Measurements from ENCODE around the gene RPA3.
"Not testable (repeated sequence)": the region's sequence is repeated elsewhere in the genome, so short reads cannot be mapped to it uniquely, and the experiment has no call there.

The RPA3 gene

DNA sequence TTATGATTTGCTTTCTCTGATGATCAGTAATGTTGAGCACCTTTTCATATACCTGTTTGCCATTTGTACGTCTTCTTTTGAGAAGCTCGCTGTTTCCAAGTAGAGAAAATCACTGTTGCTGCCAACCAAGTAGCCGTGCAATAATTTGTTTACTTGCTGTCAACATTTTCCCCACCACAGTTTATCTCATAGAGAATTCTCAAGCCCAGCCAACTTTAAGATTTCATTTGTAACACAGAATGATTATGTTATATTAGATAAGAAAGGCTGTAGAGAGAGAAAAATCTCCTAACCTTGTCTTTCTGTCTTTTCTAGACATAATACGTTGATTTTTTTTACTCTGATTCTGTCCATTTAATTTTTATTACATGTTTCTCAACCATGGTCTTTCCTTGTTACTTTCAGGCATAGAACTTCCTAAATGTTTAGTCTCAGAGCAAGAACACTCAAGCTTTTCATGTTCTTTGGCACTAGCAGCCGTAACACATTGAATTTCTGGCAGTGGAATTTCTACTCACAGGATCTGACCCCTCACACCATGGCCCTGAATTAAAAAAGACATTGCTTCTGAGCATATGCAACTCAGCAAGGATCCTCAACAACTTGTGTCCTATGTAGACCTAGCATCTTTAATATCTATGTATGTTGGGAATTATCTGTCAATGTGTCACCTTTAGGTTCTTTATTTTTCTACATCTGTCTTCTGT is 23.1 kb downstream of the RPA3 start:
- Mint-ChIP-seq H3K36me3 (peaks cover 11 to 25% of the 10 kb centered on the region in 2 donors), H3K27ac (no peak overlapping the region), H3K4me1 (peaks cover 14 to 25% of the 10 kb centered on the region in 2 donors), H3K4me3 (no peak overlapping the region), H3K9me3 (peaks cover 0 to 5% of the 10 kb centered on the region in 2 donors), H3K27me3 (no peaks in the 10 kb centered on the region)
- ATAC-seq (replicated peaks) = no peak
- no peak for DNase-seq

DNA sequence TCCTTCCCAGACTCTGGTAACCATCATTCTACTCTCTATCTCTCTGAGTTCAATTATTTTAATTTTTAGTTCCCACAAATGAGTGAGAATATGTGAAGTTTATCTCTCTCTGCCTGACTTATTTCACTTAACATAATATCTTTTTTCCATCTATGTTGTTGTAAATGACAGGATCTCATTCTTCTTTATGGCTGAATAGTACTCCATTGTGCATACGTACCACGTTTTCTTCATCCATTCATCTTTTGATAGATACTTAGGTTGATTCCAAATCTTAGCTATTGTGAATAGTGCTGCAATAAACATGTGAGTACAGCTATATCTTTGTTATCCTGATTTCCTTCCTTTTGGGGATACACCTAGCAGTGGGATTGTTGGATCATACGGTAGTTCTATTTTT is 23.9 kb downstream of the RPA3 start:
- no peak overlapping the region for H3K4me3 Mint-ChIP-seq
- no peaks in the 10 kb centered on the region for H3K27me3 Mint-ChIP-seq
- peaks cover 14 to 19% of the 10 kb centered on the region in 2 donors for H3K4me1 Mint-ChIP-seq
- H3K36me3 Mint-ChIP-seq = peaks cover 11 to 25% of the 10 kb centered on the region in 2 donors
- DNase-seq (no peak), ATAC-seq (replicated peaks) (no peak)
- peaks cover 0 to 5% of the 10 kb centered on the region in 2 donors for H3K9me3 Mint-ChIP-seq
- no peak overlapping the region for H3K27ac Mint-ChIP-seq

DNA sequence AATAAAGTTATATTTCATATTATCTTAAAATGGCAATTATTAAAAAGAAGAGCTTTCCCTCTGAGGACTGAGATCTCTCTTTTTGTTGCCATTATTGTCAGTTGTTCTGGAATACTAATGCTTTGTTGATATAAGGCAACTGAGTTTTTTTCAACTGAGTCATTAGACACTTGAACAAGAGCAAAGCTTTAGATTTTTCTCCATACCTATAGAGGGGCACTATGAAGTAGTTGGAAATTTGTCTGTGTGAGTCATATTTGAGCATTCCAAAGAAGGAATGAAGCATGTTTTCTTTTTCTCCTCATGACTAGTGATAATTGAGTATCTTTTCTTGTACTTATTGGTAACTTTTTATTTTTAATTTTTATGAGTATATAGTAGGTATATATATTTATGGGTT is 24.5 kb downstream of the RPA3 start:
- Mint-ChIP-seq H3K9me3 (peaks cover 0 to 5% of the 10 kb centered on the region in 2 donors), H3K36me3 (peaks cover 11 to 28% of the 10 kb centered on the region in 2 donors), H3K4me1 (peaks cover 13 to 22% of the 10 kb centered on the region in 2 donors)

DNA sequence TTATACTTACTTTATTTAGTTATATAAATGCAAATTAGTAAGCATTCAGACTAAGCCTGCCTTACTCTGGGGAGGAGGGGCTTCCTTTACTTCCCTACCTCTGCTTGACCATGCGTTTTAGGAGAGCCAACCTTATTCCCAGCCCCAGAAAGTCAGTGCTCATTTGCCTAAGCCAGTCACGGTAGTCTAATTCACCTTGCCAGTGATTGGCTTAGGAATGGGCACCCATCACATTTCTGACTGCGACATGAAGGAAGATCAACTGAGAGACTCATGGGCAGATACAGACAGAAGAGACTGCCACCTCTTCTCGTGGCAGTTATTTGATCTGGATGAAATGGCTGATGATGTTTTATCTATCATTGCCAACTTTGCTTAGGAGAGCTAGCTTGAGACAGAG is 29.5 kb downstream of the RPA3 start:
- no peak for ATAC-seq (replicated peaks)
- no peak for DNase-seq
- Mint-ChIP-seq H3K4me1 (peaks cover 21 to 37% of the 10 kb centered on the region in 2 donors), H3K36me3 (peaks cover 3 to 7% of the 10 kb centered on the region in 2 donors), H3K27me3 (no peaks in the 10 kb centered on the region), H3K4me3 (no peak overlapping the region), H3K27ac (no peak overlapping the region), H3K9me3 (no peaks in the 10 kb centered on the region)

More for the DNA sequence above, 24.5 kb downstream of the RPA3 start:
- ATAC-seq (replicated peaks) (no peak), DNase-seq (no peak)
- no peaks in the 10 kb centered on the region for H3K27me3 Mint-ChIP-seq
- H3K27ac Mint-ChIP-seq = no peak overlapping the region
- no peak overlapping the region for H3K4me3 Mint-ChIP-seq

DNA sequence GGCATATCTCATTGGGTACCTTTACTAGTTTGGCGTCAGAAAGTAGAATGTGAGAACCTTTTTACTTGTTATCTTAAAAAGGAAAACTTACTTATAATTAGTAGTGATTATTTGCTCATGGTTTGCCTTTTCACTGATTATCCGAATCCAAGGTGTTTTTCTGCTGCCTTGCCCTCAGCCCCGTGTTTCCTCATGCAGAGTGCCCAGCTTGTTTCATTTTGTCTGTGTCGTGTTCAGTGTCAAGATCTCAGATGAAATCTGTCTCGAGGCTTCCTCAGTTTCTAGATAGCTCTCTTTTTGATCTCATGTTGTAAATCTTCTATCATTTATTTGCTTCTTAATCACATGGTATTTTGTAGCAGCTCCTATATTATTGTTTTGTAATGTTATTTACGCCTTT is 30.1 kb downstream of the RPA3 start:
- H3K27me3 Mint-ChIP-seq = no peaks in the 10 kb centered on the region
- peaks cover 21 to 37% of the 10 kb centered on the region in 2 donors for H3K4me1 Mint-ChIP-seq
- no peak for DNase-seq
- H3K36me3 Mint-ChIP-seq = peaks cover 3 to 7% of the 10 kb centered on the region in 2 donors
- H3K9me3 Mint-ChIP-seq = no peaks in the 10 kb centered on the region
- ATAC-seq (replicated peaks) = peak in 1 of 2 donors; percentile 54
- no peak overlapping the region for H3K27ac Mint-ChIP-seq
- H3K4me3 Mint-ChIP-seq = peak overlapping the region; percentile 17 to 61

DNA sequence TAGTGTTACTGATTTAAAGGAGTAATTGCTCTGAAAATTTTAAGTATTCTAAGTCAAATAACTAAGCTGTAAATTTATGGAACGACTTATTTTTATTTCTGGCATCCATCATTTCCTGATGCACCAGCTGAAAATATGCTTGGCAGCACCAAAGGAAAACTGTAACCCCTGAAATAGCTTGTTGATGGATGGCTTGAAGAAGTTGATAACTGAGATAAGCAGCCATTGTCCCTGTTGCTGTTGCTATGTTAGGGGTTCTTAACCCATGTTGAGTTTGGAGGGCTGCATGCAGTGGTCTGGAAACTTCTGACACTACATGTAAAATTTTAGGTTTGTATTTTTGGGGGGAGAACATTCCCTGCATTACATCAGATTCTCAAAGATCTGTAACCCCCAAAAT is 30.6 kb downstream of the RPA3 start:
- Mint-ChIP-seq H3K4me1 (peaks cover 22 to 42% of the 10 kb centered on the region in 2 donors), H3K36me3 (peaks cover 3 to 7% of the 10 kb centered on the region in 2 donors), H3K27ac (no peak overlapping the region), H3K4me3 (peak overlapping the region in 1 of 2 donors; percentile 61), H3K27me3 (no peaks in the 10 kb centered on the region), H3K9me3 (no peaks in the 10 kb centered on the region)
- no peak for ATAC-seq (replicated peaks)
- DNase-seq = no peak

DNA sequence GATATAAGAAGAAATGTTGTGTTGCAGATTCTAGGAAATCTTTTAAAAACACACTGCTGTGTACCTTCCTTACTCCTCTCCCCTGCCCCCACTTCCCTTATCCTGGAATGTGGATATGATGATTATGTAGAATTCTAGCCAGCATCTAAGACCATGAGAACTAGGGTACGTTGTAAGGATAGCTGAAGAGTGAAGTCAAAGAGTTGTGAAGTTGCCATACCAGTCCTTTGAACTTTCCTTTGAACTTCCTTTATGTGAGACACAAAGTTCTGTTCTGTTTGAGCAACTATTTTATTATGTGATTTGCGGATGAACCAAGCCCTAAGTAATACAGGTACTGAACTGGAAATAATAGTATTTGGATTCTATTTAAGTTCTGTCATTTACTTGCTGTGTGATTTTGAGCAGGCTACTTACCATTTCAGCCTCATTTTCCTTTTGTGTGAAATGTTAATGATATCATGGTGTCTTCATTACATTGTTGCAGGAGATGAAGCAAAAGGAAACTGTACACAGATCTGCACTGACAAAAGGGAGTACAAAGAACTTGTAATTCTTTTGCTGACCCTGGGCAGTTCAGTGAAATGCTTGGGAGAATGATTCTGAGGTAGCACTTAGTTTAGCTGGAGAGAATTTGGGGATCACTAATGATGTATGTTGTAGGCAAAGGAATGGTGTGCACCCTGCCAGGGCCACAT is 31.4 kb downstream of the RPA3 start:
- Mint-ChIP-seq H3K4me3 (no peak overlapping the region), H3K27ac (no peak overlapping the region), H3K4me1 (peaks cover 22 to 45% of the 10 kb centered on the region in 2 donors), H3K27me3 (no peaks in the 10 kb centered on the region), H3K36me3 (peaks cover 3 to 4% of the 10 kb centered on the region in 2 donors), H3K9me3 (no peaks in the 10 kb centered on the region)
- ATAC-seq (replicated peaks) = no peak
- no peak for DNase-seq

DNA sequence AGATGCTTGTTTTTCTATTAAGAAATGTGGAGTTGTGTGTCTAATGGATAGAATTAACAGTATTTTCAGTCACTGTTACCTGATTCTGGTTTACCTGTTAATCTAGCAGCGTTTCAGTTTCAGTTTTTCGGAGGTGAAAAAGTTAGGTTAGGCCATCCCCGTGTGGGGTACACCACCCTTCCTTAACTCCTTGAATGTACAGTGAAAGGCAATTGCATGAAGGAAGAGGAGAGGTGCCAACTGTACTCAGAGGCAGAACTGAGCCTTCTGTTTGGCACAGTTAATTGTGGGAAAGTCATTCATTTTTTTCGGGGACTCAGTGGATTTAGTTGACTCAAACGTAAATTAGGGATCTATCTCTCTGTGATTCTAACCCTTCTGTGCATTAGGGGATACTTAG is 35.5 kb downstream of the RPA3 start:
- ATAC-seq (replicated peaks) = no peak
- peaks cover 0 to 1% of the 10 kb centered on the region in 2 donors for H3K9me3 Mint-ChIP-seq
- peaks cover 23 to 45% of the 10 kb centered on the region in 2 donors for H3K4me1 Mint-ChIP-seq
- H3K27me3 Mint-ChIP-seq = no peaks in the 10 kb centered on the region
- DNase-seq = no peak
- H3K27ac Mint-ChIP-seq = no peak overlapping the region
- peaks cover 3 to 5% of the 10 kb centered on the region in 2 donors for H3K36me3 Mint-ChIP-seq
- H3K4me3 Mint-ChIP-seq = no peak overlapping the region

DNA sequence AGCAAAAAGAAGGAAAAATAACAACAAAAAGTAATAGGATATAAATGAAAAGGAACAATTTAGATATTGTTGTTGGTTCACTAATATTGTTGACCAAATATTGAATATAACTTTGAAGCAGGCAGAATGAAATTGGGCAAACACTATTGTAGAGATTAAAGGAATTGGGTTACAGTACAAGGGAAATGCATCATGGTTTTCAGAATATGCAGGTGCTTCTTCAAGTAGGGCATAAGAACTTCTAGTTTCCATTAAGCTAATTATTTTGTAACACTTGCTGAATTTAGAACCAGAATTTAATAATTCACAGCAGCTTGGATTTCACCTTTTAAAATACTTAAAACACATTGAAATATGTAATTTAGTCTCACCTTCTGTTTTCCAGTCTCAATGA is 36.5 kb downstream of the RPA3 start:
- no peak overlapping the region for H3K27ac Mint-ChIP-seq

DNA sequence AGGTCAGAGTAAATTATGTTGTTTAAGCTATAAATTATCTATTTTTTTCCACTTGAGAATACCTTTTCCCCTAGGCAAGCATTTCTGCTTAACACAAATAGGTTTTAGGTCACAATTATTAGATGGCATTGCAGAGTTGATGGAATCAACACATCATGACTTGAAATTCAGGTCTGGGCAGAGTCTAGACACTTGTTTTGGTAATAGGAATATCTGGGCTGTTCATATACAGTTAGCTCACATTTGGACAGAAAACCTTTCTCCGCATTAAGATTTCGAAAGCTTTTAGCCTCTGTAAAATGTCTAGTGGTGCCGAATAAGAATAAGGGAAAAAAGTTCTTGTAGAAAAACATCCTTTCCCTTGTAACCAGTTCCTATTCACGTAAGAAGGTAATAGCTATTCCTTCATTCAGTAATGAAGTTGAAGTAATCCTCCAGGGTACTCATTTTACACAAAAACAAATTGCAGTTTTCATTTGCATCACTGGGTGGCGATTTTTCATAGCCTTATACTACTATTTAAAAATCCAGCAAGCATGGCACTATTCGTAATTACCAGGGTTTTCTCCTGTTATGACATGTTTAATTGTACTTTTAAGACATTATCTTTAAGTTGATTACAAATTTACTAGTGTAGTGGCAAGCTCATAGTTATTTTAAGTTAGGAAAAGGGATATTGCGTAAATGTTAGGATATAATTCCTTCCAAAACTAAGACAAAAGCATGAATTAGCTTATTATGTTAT is 37.0 kb downstream of the RPA3 start:
- no peak overlapping the region for H3K4me3 Mint-ChIP-seq
- DNase-seq (peak; percentile 20), ATAC-seq (replicated peaks) (peak; percentile 80 to 85)
- peaks cover 0 to 4% of the 10 kb centered on the region in 2 donors for H3K9me3 Mint-ChIP-seq
- H3K36me3 Mint-ChIP-seq = peaks cover 8 to 10% of the 10 kb centered on the region in 2 donors
- no peaks in the 10 kb centered on the region for H3K27me3 Mint-ChIP-seq
- peaks cover 13 to 33% of the 10 kb centered on the region in 2 donors for H3K4me1 Mint-ChIP-seq
- no peak overlapping the region for H3K27ac Mint-ChIP-seq

More for the DNA sequence above, 36.5 kb downstream of the RPA3 start:
- Mint-ChIP-seq H3K27me3 (no peaks in the 10 kb centered on the region), H3K4me1 (peaks cover 17 to 38% of the 10 kb centered on the region in 2 donors), H3K9me3 (peaks cover 0 to 4% of the 10 kb centered on the region in 2 donors), H3K36me3 (peaks cover 8 to 10% of the 10 kb centered on the region in 2 donors), H3K4me3 (no peak overlapping the region)
- no peak for ATAC-seq (replicated peaks)
- DNase-seq = no peak

DNA sequence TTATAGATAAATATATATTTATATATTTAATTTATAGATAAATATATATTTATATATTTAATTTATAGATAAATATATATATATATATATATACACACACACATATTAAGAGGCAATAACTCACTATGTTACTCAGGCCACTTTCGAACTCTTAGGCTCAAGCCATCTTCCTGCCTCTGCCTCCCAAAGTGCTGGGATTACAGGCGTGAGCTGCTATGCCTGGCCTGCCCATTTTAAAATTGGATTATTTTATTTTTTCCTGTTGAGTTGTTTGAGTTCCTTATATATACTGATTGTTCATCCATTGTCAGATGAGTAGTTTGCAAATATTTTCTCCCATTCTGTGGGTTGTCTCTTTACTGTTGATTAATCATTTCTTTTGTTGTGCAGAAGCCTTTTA is 38.8 kb downstream of the RPA3 start:
- not testable (repeated sequence) for H3K27me3 Mint-ChIP-seq; DNase-seq; ATAC-seq (replicated peaks); H3K4me3 Mint-ChIP-seq; H3K9me3 Mint-ChIP-seq
- Mint-ChIP-seq H3K36me3 (peaks cover 20 to 21% of the 10 kb centered on the region in 2 donors), H3K4me1 (peaks cover 16 to 33% of the 10 kb centered on the region in 2 donors), H3K27ac (peak overlapping the region; percentile 16)

DNA sequence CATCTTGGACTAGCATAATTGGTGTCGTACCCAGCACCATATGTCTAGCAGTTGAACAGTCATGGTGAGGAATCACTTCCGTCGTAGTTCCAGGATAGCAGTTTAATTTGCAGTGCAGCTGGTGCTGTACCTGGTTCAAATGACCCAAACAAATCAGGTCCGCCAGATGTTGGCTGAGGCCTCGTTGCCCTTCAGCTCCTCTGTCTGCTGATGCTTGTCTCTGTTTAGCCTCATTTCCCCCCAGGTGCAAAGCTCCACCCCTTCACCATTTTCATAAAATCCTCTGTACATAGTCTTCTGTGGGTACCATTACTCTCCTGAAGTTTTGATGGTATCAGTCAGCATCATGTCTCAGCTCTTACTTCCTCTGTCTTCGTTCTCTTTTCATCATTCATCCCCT is 42.7 kb downstream of the RPA3 start:
- no peaks in the 10 kb centered on the region for H3K27me3 Mint-ChIP-seq
- ATAC-seq (replicated peaks) (no peak), DNase-seq (no peak)
- H3K4me1 Mint-ChIP-seq = peaks cover 28 to 48% of the 10 kb centered on the region in 2 donors
- H3K27ac Mint-ChIP-seq = no peak overlapping the region
- peaks cover 26 to 34% of the 10 kb centered on the region in 2 donors for H3K36me3 Mint-ChIP-seq
- H3K9me3 Mint-ChIP-seq = peaks cover 4 to 10% of the 10 kb centered on the region in 2 donors
- H3K4me3 Mint-ChIP-seq = no peak overlapping the region

DNA sequence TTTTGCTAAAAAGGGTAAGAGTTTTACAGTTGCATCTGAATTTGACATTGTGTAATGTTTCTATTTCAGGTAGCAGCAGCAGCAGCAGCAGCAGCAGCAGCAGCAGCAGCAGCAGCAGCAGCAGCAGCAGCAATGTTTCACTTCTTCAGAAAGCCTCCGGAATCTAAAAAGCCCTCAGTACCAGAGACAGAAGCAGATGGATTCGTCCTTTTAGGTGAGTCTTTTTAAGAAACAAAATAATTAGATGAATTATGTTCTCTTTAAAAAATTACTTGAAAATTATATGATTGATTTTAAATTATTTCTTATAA is 45.2 kb downstream of the RPA3 start:
- peak overlapping the region; percentile 22 for H3K27ac Mint-ChIP-seq
- H3K9me3 Mint-ChIP-seq = peaks cover 4 to 14% of the 10 kb centered on the region in 2 donors
- H3K4me1 Mint-ChIP-seq = peaks cover 26 to 40% of the 10 kb centered on the region in 2 donors
- H3K4me3 Mint-ChIP-seq = no peak overlapping the region
- ATAC-seq (replicated peaks) (no peak), DNase-seq (no peak)
- no peaks in the 10 kb centered on the region for H3K27me3 Mint-ChIP-seq
- peaks cover 29 to 47% of the 10 kb centered on the region in 2 donors for H3K36me3 Mint-ChIP-seq

DNA sequence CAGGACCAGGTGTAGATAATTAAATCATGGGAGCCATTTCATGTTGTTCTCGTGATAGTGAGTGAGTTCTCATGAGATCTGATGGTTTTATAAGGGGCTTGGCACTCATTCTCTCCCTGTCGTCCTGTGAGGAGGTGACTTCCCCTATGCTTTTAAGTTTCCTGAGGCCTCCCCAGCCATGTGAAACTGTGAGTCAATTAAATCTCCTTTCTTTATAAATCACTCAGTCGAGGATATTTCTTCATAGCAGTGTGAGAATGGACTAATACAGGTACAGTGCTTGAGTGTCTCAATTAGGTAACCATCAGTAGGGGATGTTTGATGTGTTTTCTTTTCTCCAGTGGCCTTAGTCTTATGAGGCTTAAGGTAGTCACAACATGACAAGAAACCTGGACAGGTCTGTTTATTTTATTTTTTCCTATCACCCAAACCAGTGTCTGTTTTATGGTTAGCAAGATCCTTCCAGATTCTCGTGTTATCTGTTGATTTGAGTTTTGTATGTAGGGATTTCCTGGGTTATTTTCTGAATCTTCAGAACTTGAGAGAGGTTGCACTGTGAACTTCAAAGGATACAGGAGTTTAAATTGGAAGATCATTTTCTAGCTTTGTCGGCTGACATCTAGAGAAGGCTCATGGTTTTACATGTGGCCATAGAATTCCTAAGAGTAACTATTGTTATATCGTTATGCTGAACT is 45.7 kb downstream of the RPA3 start:
- H3K4me1 Mint-ChIP-seq = peaks cover 26 to 40% of the 10 kb centered on the region in 2 donors
- ATAC-seq (replicated peaks) = peak; percentile 54 to 68
- peaks cover 4 to 11% of the 10 kb centered on the region in 2 donors for H3K9me3 Mint-ChIP-seq

More for the DNA sequence above, 45.7 kb downstream of the RPA3 start:
- DNase-seq = no peak
- H3K4me3 Mint-ChIP-seq = no peak overlapping the region
- H3K27me3 Mint-ChIP-seq = no peaks in the 10 kb centered on the region
- peak overlapping the region; percentile 42 for H3K27ac Mint-ChIP-seq
- peaks cover 30 to 43% of the 10 kb centered on the region in 2 donors for H3K36me3 Mint-ChIP-seq
